ENCODE results near the gene FAM118A. TPM values are rescaled to one million over a fixed set of nuclear protein-coding genes. Genes with fewer than 3 reads are reported as not detected.
"Not testable (repeated sequence)": the region's sequence is repeated elsewhere in the genome, so short reads cannot be mapped to it uniquely, and the experiment has no call there.

FAM118A gene
- 10 to 100 TPM; 25.4 to 26.4 TPM for total RNA-seq

DNA sequence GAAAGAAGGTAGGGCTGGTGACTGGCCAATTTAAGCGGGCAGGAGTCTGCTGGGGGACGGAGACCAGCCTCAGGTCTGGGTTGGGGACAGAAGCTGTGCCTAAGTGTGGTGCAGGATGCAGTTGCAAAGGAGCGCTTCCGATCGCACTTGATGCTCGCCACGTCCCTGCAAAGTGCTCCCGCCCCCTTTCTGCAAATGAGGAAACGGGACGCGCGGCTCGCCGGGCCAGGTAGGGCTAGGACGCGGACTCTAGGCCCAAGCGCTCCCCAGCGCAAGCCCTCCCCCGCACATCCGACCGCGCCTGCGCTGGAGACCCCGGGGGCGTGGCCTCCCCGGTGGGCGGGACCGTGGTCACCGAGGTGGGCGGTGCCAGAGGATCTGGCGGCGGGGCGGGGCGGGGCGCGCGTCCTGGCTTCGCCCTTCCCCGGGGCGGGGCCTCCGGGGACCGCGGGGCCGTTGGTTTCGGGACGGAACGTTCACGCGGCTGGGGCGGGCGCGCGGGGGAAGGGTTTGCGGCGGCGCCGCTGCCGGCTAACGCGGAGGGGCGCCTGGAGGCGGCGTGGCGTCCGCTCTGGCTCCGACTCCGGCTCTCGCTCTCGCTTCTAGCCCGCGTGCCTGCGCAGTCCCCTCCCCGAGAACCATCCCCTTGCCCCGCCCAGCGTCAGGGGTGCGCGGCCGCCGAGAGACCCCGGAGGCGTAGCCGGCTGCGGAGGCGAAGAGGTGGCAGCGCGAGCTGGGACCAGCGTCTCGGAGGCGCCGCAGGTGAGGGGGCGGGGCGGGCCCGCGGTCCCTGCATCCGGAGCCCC, at the start of gene FAM118A:
FAM118A (plus strand) TSS at position 513 of the 806 bp plus-strand sequence. CDS start 12,446 bp downstream, outside the sequence.
- H3K4me1 Mint-ChIP-seq = peaks cover 46% of the 10 kb centered on the region
- peaks cover 15% of the 10 kb centered on the region for H3K36me3 Mint-ChIP-seq
- no peaks in the 10 kb centered on the region for H3K9me3 Mint-ChIP-seq
- peak within 1 kb of the TSS; percentile 91 for H3K4me3 Mint-ChIP-seq
- no peaks in the 10 kb centered on the region for H3K27me3 Mint-ChIP-seq
- peak within 1 kb of the TSS; percentile 90 for H3K27ac Mint-ChIP-seq
- DNase-seq = peak; percentile 96

DNA sequence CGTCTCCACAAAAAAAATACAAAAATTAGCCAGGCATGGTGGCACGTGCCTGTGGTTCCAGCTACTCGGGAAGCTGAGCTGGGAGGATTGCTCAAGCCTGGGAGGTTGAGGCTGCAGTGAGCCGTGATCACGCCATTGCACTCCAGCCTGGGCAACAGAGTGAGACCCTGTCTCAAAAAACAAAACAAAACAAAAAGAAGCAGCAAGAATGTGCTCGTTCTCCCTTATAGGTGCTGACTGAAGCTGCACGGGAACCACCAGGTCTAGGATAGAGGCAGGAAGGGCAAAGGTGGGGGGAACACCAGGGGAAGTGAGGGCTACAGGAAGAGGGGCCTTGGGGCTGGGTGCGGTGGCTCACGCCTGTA, 49.4 kb upstream of the FAM118A start:
- H3K27me3 Mint-ChIP-seq = peaks cover 17% of the 10 kb centered on the region
- not testable (repeated sequence) for DNase-seq

DNA sequence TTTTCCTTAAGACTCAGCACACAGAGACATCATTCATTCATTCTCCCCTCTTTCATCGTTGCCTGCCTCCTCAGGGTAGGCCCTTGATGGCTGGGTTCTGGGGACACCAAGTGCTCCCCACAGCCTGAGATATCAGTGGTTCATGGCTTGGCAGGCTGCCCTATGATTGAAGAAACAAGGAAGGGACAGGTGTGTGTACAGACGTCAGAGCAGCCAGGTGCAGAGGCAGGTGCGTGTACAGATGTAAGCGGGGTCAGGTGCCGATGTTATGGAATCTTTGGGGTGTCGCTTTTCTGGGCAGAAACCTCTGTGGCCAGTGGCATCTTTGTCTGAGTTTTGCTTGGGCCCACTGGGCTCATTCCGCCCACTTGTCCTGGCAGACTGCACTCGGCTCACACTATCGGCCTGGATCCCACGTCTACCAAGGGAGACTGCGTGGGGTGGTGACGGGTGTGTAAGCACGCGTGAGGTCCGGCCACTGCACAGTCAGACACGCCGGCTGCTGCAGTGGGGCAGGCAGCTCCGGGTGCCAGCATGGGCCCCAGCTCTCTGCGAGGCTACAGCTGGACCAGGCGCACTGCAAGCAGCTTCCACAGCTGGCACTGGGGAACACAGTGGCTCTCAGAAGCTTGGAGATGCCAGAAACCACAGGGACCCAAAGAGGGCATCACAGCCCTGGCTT, 48.2 kb upstream of the FAM118A start:
- H3K4me1 Mint-ChIP-seq = peaks cover 3% of the 10 kb centered on the region
- no peak for DNase-seq
- H3K36me3 Mint-ChIP-seq = peaks cover 2% of the 10 kb centered on the region
- H3K27ac Mint-ChIP-seq = no peak overlapping the region
- peaks cover 3% of the 10 kb centered on the region for H3K9me3 Mint-ChIP-seq
- H3K27me3 Mint-ChIP-seq = peaks cover 26% of the 10 kb centered on the region
- H3K4me3 Mint-ChIP-seq = no peak overlapping the region

More for the DNA sequence above, 49.4 kb upstream of the FAM118A start:
- not testable (repeated sequence) for H3K9me3 Mint-ChIP-seq, H3K4me3 Mint-ChIP-seq, H3K36me3 Mint-ChIP-seq, H3K27ac Mint-ChIP-seq, H3K4me1 Mint-ChIP-seq

DNA sequence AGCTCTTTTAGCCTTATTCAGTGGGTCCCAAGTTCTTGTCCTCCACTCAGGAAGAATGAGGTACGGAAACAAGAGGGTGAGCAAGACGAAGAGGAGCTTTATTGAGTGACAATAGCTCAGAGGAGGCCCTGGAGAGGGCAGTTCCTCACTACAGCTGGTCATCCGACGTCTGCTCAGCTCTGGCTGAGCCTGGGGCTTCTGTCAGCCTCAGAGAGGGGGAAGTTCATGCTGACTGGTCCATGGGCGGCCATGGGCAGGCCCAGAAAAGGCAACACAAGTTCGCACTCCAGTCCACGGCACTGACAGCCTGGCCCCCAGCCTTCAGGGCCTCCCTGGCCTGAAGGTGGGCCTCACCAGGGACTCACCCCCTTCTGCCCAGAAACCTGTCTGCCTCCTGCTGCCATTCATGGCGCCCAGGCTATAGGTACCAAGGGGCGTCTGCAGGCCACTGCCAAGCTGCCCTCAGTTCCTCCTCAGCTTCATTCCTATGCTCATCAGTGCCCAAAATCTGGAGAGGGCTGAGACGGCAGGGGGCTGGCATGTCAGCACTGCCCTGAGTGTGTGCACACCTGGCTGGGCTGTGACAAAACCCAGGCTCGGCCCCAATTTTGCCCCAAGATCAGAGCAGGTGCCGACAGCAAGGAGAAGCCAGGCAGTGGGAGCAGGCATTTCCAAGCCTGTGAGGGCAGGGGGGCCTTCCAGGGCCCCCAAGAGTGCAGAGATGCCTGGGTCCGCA, 47.4 kb upstream of the FAM118A start:
- Mint-ChIP-seq H3K27me3 (peaks cover 30% of the 10 kb centered on the region), H3K36me3 (peaks cover 2% of the 10 kb centered on the region), H3K9me3 (peaks cover 3% of the 10 kb centered on the region)

DNA sequence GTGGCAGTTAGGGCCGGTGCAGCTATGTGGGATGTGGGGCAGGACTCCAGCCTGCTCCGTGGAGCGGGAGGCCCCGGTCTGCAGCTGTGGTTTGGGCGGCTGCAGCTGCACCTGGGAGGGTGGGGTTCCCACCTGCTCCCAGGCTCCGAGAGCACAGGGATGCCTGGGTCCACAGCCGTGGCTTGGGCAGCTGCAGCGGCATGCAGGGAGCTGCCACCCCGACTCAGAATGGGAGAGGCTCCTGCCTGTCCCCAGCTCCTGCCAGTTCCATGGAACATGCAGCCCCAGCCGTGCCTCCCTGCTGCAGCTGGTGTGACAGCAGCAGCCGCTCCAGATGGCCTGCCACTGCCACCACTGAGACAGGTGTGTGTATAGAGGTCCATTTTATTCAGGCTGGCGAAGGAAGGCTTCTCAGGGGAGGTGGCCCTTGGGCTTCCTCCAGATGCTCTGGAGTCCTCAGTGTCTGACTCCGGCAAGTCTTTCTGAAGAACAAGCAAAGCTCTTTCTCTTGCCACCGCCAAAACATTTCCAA, 46.7 kb upstream of the FAM118A start:
- Mint-ChIP-seq H3K4me1 (peaks cover 3% of the 10 kb centered on the region), H3K27me3 (peaks cover 33% of the 10 kb centered on the region), H3K9me3 (peaks cover 1% of the 10 kb centered on the region), H3K27ac (no peak overlapping the region), H3K4me3 (no peak overlapping the region), H3K36me3 (peaks cover 1% of the 10 kb centered on the region)
- no peak for DNase-seq

More for the DNA sequence above, 47.4 kb upstream of the FAM118A start:
- no peak for DNase-seq
- Mint-ChIP-seq H3K27ac (no peak overlapping the region), H3K4me1 (peaks cover 3% of the 10 kb centered on the region), H3K4me3 (no peak overlapping the region)

DNA sequence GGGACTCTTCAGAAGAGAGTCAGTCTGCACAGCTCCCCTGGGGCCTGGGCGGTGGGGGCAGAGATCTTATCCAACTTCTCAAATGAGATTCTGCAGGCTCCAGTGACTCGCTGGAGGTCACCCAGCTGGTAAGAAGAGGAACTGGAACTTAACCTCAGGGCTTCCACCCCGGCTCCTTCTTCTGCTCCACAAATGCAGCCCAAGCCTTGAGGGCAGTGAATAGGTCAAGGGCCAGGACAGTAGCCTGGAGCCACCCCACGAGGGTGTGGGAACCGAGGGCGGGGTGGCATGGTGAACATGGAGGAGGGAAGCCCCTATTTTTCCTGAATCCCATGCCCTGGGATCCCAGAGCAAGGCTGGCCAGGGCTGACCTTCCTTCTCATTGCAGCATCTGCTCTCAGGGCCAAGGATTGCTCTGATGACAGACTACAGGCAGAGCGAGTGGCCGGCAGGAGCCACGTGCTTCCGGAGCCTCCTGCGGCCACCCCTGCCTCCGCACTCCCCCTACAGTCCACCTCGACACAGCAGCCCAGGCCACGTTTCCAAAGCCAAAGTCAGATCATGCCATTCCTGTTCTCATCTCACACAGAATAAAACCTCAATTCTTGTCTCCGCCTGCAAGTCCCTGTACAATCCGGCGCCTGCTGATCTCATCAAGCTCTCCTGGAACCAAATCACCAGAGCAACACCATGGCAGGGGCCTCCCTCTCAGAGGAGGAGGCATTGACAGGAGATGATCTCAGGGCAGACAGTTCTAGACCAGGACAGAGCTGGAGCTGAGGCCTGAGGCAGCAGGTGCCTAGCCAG, 46.1 kb upstream of the FAM118A start:
- Mint-ChIP-seq H3K36me3 (no peaks in the 10 kb centered on the region), H3K9me3 (no peaks in the 10 kb centered on the region)

DNA sequence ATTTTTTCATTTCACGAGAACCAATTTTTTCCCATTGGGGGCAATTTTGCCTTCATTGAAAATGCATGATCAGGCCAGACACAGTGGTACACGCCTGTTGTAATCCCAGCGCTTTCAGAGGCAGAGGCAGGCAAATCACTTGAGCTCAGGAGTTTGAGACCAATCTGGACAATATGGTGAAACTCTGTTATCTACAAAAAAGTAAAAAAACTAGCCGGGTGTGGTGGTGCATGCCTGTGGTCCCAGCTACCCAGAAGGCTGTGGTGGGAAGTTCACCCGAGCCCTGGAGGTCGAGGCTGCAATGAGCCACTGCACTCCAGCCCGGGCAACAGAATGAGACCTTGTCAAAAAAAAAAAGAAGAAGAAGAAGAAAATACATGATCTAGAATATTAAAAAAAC, 44.2 kb upstream of the FAM118A start:
- Mint-ChIP-seq H3K27me3 (peaks cover 54% of the 10 kb centered on the region), H3K4me1 (peaks cover 10% of the 10 kb centered on the region), H3K36me3 (no peaks in the 10 kb centered on the region), H3K9me3 (no peaks in the 10 kb centered on the region), H3K4me3 (no peak overlapping the region), H3K27ac (no peak overlapping the region)
- no peak for DNase-seq

More for the DNA sequence above, 46.1 kb upstream of the FAM118A start:
- no peak overlapping the region for H3K4me3 Mint-ChIP-seq
- DNase-seq = no peak
- H3K27ac Mint-ChIP-seq = no peak overlapping the region
- H3K4me1 Mint-ChIP-seq = peaks cover 5% of the 10 kb centered on the region
- H3K27me3 Mint-ChIP-seq = peaks cover 40% of the 10 kb centered on the region

DNA sequence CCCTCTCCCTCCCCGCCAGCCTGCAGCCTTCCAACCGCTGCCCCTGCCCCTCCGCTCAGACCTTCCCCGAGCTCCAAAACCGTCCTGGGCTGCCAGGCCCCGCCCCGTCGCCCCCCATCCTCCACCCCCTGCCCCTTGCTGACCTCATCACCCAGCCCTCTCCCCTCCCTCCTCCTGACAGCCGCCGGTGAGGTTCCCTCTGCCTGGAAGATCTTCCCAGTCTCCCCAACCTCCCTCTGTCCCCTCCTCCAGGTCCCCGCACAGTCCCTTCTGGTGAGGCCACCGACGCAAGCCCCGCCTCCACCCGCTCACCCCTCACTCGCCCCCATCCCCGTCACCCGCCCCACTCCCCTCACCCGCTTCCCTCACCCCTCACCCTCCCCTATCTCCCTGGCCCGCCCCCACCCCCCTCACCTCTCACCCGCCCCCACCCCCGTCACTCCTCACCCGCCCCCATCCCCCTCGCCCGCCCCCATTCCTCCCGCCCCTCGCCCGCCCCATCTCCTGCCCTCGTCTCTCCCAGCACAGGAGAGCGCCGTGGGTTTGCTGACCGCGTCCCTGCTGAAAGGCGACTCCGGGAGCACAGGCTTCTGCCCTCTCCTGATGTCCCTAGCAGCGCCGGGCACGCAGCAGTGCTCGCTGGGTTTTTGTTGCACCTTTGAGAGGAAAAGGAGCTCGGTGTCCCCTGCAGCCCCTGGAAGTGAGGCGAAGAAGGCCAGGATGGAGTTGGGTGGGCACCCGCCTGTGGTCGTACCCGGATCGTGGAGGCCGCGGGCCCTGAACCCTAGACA, 41.4 kb upstream of the FAM118A start:
- peak overlapping the region; percentile 63 for H3K4me3 Mint-ChIP-seq
- H3K27ac Mint-ChIP-seq = no peak overlapping the region
- no peaks in the 10 kb centered on the region for H3K9me3 Mint-ChIP-seq
- no peak for DNase-seq
- peaks cover 7% of the 10 kb centered on the region for H3K4me1 Mint-ChIP-seq
- peaks cover 48% of the 10 kb centered on the region for H3K27me3 Mint-ChIP-seq
- H3K36me3 Mint-ChIP-seq = no peaks in the 10 kb centered on the region

DNA sequence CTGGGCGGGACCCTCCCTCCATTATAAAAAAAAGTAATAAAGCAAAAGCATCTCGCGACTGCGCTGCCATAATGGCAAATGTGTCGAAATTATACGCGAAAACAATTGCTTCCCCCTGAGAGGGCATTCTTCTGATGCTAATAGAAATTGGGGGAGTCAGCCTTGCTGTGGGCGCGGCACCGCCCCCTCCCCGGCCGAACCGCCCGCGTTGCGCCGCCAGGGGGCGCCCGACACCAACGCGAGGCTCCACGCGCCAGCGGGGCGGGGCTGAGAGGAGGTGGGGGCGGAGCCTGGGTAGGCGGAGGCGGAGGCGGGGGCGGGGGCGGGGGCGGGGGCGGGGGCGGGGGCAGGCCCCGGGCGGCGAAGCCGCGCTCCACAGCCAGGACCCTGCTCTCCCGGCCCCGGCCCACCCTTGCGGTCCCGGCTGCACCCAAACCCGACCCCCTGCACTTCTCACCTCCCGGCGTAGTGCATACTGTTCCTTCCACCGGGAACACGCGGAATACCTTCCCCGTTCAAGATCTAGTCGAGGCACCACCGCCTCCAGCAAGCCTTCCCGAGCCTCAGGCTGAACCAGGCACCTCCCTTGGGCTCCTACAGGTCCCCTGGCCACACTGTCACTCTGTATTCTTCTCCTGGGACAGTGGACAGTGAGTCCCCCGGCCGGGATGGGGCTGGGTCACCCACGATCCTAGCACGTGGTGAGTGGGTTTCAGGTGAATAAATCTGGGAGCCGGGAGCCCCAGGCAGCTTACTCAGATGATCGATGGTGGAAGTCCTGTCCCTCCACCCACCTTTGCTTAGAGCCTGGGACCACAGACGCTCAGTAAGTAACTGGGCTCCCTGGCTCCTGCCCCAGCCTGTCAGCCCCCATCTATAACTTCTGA, 40.5 kb upstream of the FAM118A start:
- H3K9me3 Mint-ChIP-seq = no peaks in the 10 kb centered on the region
- H3K27me3 Mint-ChIP-seq = peaks cover 41% of the 10 kb centered on the region
- no peak overlapping the region for H3K27ac Mint-ChIP-seq
- peak overlapping the region; percentile 67 for H3K4me3 Mint-ChIP-seq
- peaks cover 7% of the 10 kb centered on the region for H3K4me1 Mint-ChIP-seq
- peak; percentile 84 for DNase-seq
- H3K36me3 Mint-ChIP-seq = no peaks in the 10 kb centered on the region

DNA sequence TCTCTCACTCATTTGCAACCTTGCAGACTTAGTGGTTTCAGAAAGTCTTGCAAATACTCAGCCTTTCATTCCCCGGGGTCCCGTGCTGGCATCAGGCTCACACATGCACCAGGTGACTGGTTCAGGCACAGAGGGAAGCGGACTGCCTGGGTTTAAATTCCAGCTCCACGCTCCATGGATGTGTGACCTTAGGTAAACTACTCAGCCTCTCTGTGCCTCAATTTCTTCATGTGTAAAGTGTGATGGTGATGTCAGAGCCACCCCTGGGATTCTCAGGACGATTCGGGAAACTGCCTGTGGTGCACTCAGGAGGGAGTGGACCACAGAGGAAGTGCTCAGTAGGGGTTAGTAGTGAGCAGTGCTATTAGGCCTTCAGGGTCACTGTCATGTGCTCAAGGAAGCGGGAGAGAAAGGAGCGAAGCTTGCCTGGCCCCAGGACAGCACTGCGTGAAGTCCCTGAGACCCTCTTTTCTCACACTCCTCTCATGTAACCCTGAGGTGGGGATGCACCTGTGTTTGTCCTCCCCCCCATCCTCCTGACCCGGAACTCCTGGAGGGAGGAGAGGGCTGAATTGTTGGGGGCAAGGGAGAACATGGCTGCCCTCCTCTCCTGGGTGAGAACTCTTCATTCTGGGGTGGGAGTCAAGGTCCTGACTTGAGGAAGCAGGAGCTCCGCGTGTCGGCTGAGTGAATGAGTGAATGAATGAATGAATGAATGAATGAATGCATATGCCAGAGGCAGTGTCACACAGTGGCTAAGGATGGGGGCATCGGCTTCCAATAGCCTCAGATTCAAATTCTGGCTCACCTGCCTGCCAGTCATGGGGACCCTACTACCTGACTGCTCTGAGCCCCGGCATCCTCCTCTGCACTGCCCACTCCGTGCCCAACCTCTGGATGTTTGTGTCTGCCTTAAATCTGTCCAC, 39.4 kb upstream of the FAM118A start:
- no peak for DNase-seq
- Mint-ChIP-seq H3K36me3 (no peaks in the 10 kb centered on the region), H3K4me3 (no peak overlapping the region), H3K4me1 (peaks cover 7% of the 10 kb centered on the region), H3K27ac (no peak overlapping the region), H3K27me3 (peaks cover 37% of the 10 kb centered on the region), H3K9me3 (no peaks in the 10 kb centered on the region)

DNA sequence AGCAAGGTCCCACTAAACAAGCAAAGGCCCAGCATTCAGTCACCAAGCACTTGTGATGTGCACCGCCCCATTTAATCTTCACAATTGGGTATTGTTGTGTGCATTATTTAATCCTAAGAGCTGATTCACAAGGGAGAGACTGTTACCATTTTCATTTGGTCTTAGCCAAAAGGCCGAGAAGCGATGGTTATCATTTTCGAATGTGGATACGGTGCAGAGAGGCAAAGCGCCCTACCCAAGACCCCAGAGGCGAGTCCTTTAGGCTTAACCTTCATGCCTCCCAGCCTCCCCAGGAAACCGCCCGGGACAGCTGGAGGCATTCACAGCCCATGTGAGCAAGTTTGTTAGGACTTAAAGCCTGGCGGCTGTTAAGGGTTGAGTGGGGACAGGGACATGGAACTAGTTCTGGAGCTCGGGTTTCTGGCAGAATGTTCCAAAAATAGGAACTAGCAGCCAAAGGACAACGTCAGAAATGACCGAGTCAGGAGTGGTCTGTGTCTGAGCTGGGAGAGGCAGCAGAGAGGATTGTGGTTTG, 38.0 kb upstream of the FAM118A start:
- H3K4me3 Mint-ChIP-seq = no peak overlapping the region
- peaks cover 7% of the 10 kb centered on the region for H3K4me1 Mint-ChIP-seq
- H3K9me3 Mint-ChIP-seq = no peaks in the 10 kb centered on the region
- H3K36me3 Mint-ChIP-seq = no peaks in the 10 kb centered on the region
- peaks cover 26% of the 10 kb centered on the region for H3K27me3 Mint-ChIP-seq
- no peak overlapping the region for H3K27ac Mint-ChIP-seq
- DNase-seq = no peak

DNA sequence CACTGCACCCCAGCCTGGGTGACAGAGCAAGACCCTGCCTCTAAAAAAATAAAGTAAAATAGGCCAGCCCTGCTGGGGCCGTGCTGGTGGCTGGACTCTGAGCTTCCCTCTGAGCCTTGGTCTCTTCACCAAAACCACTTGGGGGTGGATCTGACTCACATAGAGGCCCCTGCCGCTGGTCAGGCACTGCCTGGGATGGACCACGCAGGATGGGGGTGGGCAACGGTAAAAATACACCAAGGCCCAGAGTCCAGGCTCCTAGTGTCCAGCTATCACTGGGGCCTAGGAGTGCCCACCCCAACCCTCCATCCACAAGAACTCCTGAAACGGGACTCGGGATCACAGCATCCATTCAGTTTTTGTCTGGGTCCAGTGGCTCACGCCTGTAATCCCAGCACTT, 37.2 kb upstream of the FAM118A start:
- Mint-ChIP-seq H3K27me3 (peaks cover 24% of the 10 kb centered on the region), H3K36me3 (no peaks in the 10 kb centered on the region), H3K4me3 (no peak overlapping the region), H3K4me1 (peaks cover 7% of the 10 kb centered on the region), H3K9me3 (no peaks in the 10 kb centered on the region), H3K27ac (no peak overlapping the region)
- DNase-seq = no peak

All from activated naive CD8-positive, alpha-beta T cell treated with anti-CD3 and anti-CD28 coated beads for 36 hours (primary cell).